Right lobe of liver (tissue), 6 donors: Measurements from ENCODE around the gene HOXA3. TPM values are rescaled to one million over a fixed set of nuclear protein-coding genes. Genes with fewer than 3 reads are reported as not detected.

Source experiments
- ATAC-seq, 4 donors: fragments of 200-7000 bp; cut with Tn5 transposase; one replicate each; pipeline ENCODE4 v1.9.1; 2020; ENCODE audit warnings: mild to moderate bottlenecking in 4 of 4, moderate library complexity in 4 of 4
- DNase-seq, 3 donors: peaks; one replicate each; pipeline ENCODE4 v3.0.0-alpha.2; 2020
- H3K27ac ChIP-seq, 3 donors: fragments of 200-600 bp; one replicate each; pipeline ENCODE4 v1.8.0; 2022
- H3K27me3 ChIP-seq, 2 donors: fragments of 200-600 bp; one replicate each; pipeline ENCODE4 v1.8.0; 2022
- H3K36me3 ChIP-seq, 4 donors: fragments of 200-600 bp; sonication (generic) in 1 of 4; one replicate each; pipeline versions ENCODE4 v1.5.1 to v1.8.0; 2017 to 2022; ENCODE audit warnings: control low read depth in 1 of 4
- H3K4me1 ChIP-seq, 4 donors: fragments of 200-600 bp; sonication (generic) in 1 of 4; one replicate each; pipeline versions ENCODE4 v1.5.1 to v1.8.0; 2017 to 2022; ENCODE audit warnings: control low read depth in 1 of 4
- H3K4me3 ChIP-seq, 3 donors: fragments of 200-600 bp; one replicate each; pipeline ENCODE4 v1.8.0; 2022
- H3K9me3 ChIP-seq, 4 donors: fragments of 200-600 bp; sonication (generic) in 1 of 4; one replicate each; pipeline versions ENCODE4 v1.5.1 to v1.8.0; 2017 to 2022; ENCODE audit warnings: control low read depth in 1 of 4
- CTCF ChIP-seq, 4 donors: fragments of 200-600 bp in 3 of 4; fragments of 450-650 bp in 1 of 4; IDR thresholded peaks; one replicate each; pipeline versions ENCODE4 v1.5.1 to v1.8.0; 2016 to 2022; ENCODE audit warnings: antibody characterized with exemption in 4 of 4, mild to moderate bottlenecking in 2 of 4
- POLR2A ChIP-seq: fragments of 450-650 bp; IDR thresholded peaks from one replicate; pipeline ENCODE4 v1.6.1; 2017; ENCODE audit warnings: antibody characterized with exemption, mild to moderate bottlenecking
- WGBS: methylation state at CpG from one replicate; pipeline ENCODE4 v1.1.6; 2018; ENCODE audit warnings: low coverage, low lambda C conversion rate; ENCODE audit not compliant: insufficient coverage; ENCODE audit errors: missing lambda C conversion rate; 5-methylcytosine and 5-hydroxymethylcytosine counted together
- intact Hi-C, 2 donors: fragments of 100-400 bp; cut with DNase I; formaldehyde crosslinking; loops; one replicate each; pipeline versions ENCODE4 v1.11.2 to v1.14.1; 2022
- total RNA-seq, 6 experiments: library from RNA; depleted of rRNA in 2 of 6; stranded (reverse); fragments of >200 nt in 2 of 6; fragmentation: NEBNext Ultra II Directional in 3 of 6; extraction: Animal tissue kit (Norgen Biotek cat#: 25700) in 3 of 6; gene quantifications; one replicate each; pipeline versions ENCODE4 v1.1.0 to v1.2.4, GENCODE V29; 2016 to 2023
- donor health status: DM: no; HTN: yes; CAD: no.
- donor health status: DM: no; HTN: no; CAD: no.
- donor health status: DM: no; HTN: no; CAD: no.
- donor health status: DM: no; HTN: yes; CAD: no.
- donor health status: DM: no; HTN: yes; CAD: no.

HOXA3 gene
- total RNA-seq, 6 experiments from 2014 or later, result 0.17 to 0.26 (median 0.25) TPM; not detected in 2

GRCh38 chr7:27199849-27200760 is 47.7 kb upstream of the HOXA3 start, which contains the start of gene HOXA13:
Gene HOXA13 (minus strand): TSS chr7:27200091. CDS start chr7:27200077, 14 bp downstream.
- H3K27ac ChIP-seq, result no peak within 1 kb of the TSS
- no peak within 1 kb of the TSS for H3K4me3 ChIP-seq
- WGBS, result 3% methylated on average over 5 of the region's 99 CpGs
- H3K36me3 ChIP-seq, result no peaks in the 10 kb centered on the region
- H3K27me3 ChIP-seq, result peaks cover 29 to 64% of the 10 kb centered on the region in 2 donors
- ATAC-seq, result peak in 2 of 4 donors; percentile 35 to 44
- TF ChIP-seq CTCF (IDR thresholded peaks at IDR 0.05) (no peak), POLR2A (no peak)
- DNase-seq, result no peak
- H3K9me3 ChIP-seq, result no peaks in the 10 kb centered on the region
- H3K4me1 ChIP-seq, result peaks cover 0 to 20% (median 5%) of the 10 kb centered on the region in 4 donors
- intact Hi-C loops, result loop anchor here in 1 of 2 donors (10.0 kb wide), 1 partner anchor 825 kb away; no protein-coding TSS in a partner anchor

- no peak overlapping the region for H3K4me3 ChIP-seq
- H3K36me3 ChIP-seq, result no peaks in the 10 kb centered on the region
- peaks cover 31 to 67% of the 10 kb centered on the region in 2 donors for H3K27me3 ChIP-seq
- peak in 2 of 4 donors; percentile 14 to 15 for ATAC-seq
- TF ChIP-seq POLR2A (no peak), CTCF (IDR thresholded peaks at IDR 0.05) (no peak)
- no peaks in the 10 kb centered on the region for H3K9me3 ChIP-seq
- H3K4me1 ChIP-seq, result peaks cover 0 to 15% (median 5%) of the 10 kb centered on the region in 4 donors
- 2% methylated on average over 7 of the region's 93 CpGs for WGBS
- intact Hi-C loops, result no loop called here
- peak in 1 of 3 donors; percentile 14 for DNase-seq
- H3K27ac ChIP-seq, result no peak overlapping the region
Observed at GRCh38 chr7:27198871-27199801, 46.8 kb upstream of the HOXA3 start.

GRCh38 chr7:27198138-27198841 is 45.9 kb upstream of the HOXA3 start:
- H3K9me3 ChIP-seq, result no peaks in the 10 kb centered on the region
- DNase-seq, result peak in 1 of 3 donors; percentile 35

More at GRCh38 chr7:27198138-27198841, 45.9 kb upstream of the HOXA3 start:
- 11% methylated on average over 27 of the region's 29 CpGs for WGBS
- Histone ChIP-seq H3K36me3 (no peaks in the 10 kb centered on the region), H3K27me3 (peaks cover 39 to 71% of the 10 kb centered on the region in 2 donors), H3K4me3 (no peak overlapping the region), H3K27ac (no peak overlapping the region), H3K4me1 (peaks cover 0 to 16% (median 5%) of the 10 kb centered on the region in 4 donors)
- ATAC-seq, result no peak
- no peak for TF ChIP-seq POLR2A
- no peak for TF ChIP-seq CTCF (IDR thresholded peaks at IDR 0.05)
- intact Hi-C loops, result no loop called here
